ENCODE measurements around the gene RBM15.

The RBM15 gene, protein sequence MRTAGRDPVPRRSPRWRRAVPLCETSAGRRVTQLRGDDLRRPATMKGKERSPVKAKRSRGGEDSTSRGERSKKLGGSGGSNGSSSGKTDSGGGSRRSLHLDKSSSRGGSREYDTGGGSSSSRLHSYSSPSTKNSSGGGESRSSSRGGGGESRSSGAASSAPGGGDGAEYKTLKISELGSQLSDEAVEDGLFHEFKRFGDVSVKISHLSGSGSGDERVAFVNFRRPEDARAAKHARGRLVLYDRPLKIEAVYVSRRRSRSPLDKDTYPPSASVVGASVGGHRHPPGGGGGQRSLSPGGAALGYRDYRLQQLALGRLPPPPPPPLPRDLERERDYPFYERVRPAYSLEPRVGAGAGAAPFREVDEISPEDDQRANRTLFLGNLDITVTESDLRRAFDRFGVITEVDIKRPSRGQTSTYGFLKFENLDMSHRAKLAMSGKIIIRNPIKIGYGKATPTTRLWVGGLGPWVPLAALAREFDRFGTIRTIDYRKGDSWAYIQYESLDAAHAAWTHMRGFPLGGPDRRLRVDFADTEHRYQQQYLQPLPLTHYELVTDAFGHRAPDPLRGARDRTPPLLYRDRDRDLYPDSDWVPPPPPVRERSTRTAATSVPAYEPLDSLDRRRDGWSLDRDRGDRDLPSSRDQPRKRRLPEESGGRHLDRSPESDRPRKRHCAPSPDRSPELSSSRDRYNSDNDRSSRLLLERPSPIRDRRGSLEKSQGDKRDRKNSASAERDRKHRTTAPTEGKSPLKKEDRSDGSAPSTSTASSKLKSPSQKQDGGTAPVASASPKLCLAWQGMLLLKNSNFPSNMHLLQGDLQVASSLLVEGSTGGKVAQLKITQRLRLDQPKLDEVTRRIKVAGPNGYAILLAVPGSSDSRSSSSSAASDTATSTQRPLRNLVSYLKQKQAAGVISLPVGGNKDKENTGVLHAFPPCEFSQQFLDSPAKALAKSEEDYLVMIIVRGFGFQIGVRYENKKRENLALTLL

DNA sequence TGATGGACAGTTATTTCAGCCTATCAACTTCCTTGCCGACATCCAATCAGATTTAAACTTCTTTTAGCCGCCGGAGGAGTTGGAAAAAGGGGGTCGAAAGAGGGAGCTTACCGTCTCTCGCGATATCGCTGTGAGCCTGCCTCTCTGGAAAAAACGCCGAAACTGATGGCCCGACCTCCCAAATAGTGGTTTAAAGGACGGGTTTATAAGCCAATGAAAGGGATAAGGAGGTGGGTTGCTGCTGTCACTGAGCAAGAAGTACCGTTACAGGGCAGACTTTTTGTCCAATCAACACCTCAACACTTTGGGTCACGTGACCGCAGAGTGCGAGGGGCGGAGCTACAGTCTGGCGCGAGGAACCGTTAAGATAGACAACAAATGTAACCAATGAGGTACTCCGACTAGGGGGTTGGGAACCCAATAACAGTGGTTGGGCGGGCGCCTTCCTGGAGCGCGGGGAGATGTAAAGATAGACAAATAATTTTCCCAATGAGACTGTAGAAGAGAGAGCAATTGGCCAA is at the start of gene RBM15:
TSS of gene RBM15 (plus strand) at position 492 of the 521 bp plus-strand sequence. CDS start at position 521, 29 bp downstream.
- DNase-seq (ENCODE audit: low spot score): peak; percentile 100

DNA sequence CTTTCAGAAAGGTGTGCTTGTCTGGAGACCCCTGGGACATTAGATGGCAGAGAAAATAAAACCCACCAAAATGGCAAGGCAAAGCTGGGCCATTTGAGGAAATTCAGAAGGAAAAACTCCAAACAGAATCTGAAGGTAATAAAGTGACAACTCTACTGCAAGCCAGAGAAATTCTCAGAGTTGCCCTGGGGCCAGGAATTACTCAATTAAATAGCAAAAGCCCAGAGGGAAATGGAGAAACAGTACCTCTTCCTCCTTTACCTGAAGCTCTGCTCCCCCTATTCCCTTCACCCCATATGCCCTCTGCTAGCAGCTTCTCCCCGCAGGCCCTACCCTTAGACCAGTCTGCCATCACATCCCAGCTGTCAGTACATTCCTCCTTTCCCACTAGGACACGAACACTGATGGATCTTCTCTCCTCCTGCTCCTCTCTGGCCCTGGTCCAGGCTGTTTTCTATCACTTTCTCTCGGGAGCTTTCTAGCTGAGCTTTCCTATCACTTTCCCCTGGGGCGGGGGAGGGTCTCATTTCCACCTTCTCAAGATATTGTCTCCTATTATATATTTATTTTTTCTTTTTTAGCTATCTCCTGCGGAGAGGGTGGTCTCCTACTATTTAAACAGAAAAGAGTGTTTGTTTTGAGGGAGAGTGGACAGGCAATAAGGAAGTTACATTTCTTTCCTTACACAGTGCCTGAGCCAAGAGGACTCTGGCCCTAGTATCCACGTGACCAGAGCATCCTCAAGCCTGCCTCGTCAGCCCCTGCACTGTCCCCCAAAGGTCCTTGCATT is 47.7 kb upstream of the RBM15 start:
- DNase-seq (ENCODE audit: low spot score): no peak

DNA sequence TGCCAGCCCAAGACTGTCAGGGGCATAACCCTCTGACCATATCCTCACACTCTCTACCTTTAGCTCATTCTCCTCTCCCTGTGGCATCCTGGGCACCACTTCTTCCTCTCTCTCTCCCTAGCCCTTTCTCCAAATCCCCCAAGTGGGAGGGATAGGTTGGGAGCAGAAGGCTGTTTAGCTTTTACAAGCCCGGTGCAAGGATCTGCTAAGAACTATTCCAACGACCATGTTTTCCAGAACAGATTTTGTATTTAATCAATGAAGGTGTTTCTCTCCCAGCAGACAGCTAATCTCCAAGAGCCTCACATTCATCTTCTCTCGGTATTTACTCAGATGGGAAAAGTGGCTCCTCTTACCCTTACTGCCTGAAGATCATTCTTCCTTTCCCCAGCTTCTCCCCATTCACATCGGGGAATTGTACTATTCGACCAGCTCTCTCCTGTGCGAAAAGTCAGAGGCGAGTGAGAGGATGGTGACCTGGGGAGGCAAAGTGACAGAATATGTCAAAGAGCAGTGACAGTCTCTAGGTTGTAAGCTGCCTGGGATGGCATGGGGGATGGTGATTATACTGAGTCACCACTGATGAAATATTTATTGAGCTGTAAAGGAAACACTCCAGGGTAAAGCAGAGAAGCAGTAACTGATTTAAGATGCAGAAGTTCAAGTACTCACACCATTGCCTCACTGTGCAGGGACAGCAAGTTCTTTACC is 47.0 kb upstream of the RBM15 start:
- no peak for DNase-seq (ENCODE audit: low spot score)

DNA sequence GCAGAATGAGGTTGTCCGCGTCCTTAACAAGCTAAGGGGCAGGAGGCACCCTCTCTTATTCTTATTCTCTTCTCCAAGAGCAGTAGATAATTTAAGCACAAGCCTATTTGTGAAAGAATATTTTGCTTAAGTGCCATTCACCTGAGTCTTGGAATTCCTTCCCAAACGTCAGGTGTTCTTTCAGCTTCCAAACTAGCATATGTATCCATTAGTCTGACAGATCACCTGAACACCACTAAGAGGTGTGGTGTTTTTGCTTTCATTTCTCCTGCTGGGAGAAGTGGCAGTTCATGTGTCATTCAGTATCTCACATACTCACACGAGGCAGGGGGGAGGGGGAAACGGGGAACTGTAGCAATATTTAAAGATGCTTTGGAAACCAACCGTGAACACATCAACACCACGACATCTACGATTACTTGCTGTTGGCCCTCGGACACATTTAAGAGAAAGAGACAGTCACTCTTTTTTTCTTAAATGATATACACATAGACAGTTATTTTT is 45.5 kb upstream of the RBM15 start:
- no peak for DNase-seq (ENCODE audit: low spot score)

DNA sequence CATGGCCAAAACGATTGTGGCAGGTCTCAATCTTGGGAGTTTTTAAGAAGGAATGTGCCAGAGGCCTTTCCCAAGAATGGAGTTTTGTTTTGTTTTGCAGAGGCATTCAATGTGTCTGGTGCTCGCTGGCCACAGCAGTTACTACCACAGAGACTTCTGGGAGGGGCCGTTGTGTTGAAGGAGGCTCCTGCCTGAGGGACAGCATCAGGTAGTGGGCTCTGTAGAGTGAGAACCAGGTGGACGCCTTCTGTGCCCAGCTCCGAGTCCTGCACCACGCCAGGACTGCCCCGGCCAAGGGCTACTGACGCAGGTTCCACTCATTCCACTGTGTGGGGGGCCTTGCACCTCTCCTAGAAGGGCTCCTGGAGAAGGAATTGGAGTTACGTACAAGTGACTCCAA is 44.9 kb upstream of the RBM15 start:
- no peak for DNase-seq (ENCODE audit: low spot score)

DNA sequence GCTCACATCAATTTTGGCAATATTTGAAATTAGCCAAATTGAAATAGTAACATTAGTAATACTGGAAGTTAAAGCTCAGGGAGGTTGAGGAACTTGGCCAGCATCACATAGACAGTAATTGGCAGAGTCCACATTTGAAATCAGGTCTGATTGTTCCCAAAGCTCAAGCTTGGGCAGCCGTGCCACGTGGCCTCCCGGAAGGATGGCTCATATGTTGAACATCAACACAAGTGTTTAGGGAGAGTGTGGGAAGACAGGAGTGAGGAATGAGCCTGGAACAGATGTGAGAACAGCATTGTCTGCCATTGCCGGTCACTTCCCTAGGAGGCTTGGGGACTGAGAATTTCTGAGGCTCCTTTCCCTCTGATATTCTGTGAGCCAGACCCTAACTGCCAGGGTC is 40.2 kb upstream of the RBM15 start:
- DNase-seq (ENCODE audit: low spot score): no peak

DNA sequence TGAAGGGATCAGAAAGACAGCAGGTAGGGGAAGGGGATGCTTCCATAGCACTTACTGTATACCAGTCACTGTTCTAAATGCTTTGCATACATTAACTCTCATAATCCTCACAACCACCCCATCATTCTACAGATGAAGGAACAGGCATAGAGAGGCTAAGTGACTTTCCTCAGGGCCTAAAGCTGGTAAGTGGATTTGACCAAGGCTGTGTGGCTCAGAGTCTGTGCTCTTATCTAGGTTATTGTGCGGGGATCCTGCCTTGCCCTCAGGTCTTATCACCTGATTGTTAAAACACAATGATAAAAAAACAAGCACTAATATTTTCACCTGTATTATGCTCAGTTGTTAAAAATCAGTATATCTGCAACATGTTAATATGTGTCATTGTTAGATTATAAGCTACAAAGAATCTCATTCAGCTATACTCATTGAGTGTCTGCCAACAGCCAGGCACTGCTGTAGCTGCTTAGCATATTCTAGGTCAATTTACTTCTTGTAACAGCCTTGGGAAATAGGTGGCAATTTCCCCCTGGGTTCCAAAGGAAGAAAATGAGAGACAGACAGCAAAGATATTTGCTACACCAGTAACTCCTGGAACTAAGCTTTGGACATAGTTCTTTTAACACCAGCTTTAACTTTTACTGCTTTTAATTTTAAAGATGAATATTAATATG is 38.6 kb upstream of the RBM15 start:
- no peak for DNase-seq (ENCODE audit: low spot score)

DNA sequence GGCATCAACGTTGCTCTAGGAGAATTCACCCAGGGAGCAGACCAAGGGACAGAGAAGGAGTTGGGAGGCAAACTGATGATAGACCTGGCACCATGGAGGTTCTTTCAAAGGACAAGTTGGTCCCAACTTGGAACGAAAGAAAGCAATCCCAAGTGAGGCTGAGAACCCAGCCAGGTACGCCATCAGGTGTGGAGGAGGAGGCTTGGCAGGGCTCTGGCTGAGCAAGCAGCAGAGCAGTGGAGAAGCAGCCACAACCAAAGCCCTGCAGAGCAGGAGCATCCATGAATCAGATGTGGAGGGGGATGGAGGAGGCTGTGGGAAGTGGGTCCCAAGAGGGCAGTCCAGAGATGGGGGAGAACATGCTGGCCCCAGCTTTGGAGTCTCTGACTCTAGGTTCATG is 36.3 kb upstream of the RBM15 start:
- no peak for DNase-seq (ENCODE audit: low spot score)

DNA sequence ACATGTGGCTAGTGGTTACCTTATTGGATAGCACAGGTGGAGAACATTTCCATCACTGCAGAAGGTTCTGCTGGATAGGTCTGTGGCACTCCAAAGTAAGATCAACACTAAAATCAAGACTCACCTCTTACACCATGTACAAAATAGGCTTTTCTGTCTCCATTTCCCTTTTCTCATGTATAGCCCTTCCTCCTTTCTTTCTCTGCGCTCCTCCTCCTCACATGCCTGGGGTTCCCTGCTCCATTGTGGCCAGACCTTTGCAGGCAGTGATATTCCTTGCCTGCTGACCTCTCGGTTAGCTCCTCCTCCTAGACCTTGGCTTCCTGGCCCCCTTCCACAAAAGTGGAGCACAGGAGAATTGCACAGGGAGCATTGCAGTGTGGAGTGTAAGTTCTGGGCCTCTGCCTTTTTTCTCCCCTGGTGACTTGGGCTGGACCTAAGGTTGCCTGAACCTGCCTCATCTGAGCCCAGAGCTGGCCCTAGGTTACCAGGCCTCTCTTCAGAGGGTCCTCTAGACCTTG is 33.2 kb upstream of the RBM15 start:
- no peak for DNase-seq (ENCODE audit: low spot score)

DNA sequence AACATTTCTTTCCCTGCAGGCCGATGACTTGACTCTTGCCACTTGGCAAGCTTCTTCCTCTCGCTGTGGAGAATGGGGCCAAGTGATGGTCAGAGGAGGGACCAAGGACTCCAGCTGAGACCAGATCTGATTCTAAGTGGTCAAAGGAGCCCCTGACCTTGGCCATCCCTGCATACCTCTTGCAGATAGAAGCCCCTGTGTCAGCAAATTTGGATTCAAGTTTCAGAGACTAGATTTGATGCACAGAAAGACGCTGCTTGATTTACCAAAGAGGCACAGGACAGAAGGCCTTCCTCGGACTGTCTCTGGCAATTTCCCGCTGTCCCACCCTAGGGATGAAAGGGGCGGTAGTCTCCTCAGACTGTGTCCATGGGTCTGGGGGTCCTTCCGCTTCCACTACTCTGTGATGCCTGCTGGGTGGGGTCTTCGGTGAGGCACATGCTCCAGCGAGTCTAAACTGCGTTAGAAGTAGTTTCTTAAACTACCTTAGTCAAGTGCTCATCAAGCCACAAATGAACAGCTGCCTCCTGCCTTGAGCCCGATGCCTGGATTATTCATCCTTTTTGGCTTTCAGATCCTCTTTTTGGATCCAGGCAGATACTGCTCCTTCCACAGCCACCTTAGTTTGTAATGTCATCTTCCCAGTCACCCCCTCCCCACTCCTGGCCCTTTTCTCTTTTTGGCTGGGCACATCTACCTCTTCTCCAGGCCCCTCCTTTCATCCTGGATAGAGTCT is 31.8 kb upstream of the RBM15 start:
- DNase-seq (ENCODE audit: low spot score): no peak

DNA sequence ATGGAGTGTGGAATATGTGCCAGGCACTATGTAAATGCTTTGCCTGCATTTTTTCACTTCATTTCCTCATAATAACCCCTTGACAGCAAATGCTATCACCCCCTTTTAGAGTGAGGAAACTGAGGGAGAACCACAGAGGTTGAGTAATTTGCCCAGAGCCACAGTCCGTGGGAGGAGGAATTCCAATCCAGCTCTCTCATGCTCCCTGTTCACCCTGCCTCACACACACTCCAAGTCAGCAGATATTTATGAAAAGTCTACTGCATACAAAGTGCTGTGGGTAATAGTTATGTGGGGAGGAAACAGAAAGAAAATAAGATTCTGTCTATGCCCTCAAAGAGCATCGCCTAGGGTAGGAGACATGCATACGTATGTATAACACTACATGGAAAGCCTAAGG is 30.9 kb upstream of the RBM15 start:
- DNase-seq (ENCODE audit: low spot score): no peak

DNA sequence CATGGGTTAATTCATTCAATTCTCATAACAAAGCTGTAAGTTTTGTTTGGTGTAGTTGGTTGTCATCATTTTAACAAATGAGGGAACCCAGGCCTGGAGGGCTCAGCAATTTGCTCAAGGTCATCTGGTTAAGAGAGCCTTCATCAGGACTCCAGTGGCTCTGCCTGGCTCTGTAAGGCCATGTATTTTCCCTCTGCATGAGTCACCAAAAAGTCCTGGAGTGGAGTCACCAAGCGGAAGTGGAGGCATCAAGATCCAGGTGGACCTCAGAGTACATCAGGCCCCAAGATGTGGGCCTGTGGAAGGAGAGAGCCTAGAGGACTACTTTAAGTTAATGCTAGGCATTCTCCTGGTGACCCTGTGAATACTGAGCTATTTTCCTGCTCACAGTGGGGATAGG is 30.0 kb upstream of the RBM15 start:
- no peak for DNase-seq (ENCODE audit: low spot score)

DNA sequence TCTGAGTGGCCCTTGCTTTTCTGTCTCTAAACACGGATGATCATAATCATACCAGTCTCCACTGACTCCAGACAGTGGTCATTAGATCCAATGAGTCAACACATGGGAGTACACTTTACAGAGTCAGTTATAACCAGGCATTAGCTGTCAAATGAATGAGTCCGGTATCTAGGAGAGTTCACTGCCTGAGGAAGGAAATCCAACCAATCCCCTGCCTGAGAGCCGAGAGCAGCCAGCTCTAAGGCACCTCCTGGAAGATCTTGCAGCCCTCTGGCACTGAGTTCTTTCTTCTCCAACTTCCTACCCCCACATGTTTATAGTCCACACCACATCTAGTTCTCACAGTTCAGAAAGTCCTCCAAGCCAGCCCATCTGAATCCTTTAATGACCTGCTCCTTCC is 29.4 kb upstream of the RBM15 start:
- DNase-seq (ENCODE audit: low spot score): no peak

DNA sequence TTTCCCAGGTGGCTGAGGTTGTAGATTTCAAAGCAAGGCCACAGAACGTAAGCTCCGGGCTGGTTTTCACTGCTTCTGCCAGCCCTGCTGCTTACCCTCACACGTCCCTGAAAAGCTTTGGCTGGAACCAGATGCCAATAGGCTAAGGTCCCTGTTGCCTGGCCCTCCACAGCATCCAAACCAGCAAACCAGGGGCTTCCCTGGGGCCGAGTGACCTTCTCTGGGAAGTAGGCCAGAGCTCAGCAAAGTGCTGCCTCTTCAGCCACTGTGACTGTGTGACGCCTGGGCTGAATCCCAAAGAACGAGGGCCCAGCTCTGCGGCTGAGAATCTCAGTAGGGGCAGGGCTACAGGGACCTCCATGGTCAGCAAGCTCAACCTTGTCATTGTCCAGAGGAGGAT is 28.9 kb upstream of the RBM15 start:
- no peak for DNase-seq (ENCODE audit: low spot score)

DNA sequence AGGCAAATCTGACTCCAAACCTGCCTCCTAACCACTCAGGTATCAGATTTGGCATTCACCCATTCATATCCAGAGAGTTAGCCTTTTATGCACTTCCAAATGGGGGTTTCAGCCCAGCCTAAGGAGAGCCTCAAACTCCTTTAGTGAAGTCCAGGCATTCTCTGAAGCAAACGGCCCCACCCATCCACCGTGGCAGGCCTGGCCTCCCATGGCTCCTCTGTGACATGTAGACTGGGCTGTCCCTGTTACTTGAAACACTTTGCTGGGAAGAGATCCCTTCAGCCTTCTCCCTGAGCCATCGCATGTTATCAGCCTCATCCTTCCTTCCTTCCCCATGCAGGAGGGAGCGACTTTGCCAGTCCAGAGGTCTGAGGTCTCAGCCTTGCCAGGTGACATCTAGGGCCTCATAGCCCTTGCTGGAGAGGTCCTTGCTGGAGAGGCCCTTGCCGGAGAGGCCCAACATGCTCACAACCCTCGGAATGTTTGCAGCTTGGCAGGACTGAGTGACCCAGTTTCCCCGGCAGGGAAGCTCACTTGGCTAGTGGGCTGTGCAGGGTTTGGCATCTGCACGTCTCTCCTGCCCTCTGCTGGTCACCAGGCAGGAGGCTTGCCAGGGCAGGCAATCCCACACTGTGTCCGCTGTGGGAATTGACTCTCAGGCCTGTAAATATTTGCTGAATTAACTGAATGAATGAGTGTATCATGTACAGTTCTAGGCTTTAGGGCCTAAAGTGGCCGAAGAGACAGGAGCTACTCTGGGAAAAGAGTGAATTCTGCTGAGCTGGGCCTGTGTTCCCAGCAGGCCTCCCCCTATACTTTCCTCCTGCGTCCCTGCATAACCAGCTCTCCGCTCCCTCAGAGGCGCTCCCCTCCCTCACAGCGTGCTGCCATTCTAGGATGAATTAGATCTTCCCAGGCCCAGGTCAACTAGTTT is 26.7 kb upstream of the RBM15 start:
- peak; percentile 46 for DNase-seq (ENCODE audit: low spot score)

DNA sequence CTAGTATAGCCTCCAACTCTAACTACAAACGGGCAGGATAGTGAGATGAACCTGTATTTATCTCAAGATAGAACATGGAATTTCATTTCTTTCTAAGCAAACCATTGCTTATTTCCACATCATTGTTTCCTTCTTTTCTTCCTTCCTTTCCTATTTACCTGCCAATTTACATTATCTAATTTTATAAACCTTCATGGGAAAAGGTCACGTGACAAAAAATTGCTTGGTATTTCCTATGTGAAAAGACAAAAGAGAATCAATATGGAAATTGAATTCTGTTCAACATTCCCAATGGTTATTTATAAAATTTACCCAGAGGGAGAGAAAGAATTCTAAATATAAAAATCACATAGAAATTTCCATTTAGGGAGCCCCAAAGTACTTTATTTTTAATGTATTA is 22.4 kb upstream of the RBM15 start:
- DNase-seq (ENCODE audit: low spot score): no peak

DNA sequence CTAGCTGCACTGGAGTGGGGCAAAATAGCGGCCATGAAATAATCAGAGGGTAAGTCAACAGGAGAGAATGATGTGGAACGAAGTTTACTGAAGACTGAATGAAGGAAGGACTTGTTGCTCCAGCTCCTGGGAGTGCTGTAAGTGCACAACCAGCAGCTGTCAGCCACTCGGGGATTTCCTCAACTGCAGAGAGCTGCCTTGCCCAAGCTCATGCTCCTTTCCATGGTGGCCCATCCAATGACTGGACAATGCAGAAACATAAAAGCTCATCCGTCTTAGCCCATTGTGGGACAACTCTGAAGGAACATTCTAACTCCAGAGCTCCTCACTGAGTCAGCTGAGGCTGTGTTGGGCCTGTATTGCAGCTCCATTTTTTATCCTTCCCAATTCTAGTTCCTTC is 21.1 kb upstream of the RBM15 start:
- no peak for DNase-seq (ENCODE audit: low spot score)

DNA sequence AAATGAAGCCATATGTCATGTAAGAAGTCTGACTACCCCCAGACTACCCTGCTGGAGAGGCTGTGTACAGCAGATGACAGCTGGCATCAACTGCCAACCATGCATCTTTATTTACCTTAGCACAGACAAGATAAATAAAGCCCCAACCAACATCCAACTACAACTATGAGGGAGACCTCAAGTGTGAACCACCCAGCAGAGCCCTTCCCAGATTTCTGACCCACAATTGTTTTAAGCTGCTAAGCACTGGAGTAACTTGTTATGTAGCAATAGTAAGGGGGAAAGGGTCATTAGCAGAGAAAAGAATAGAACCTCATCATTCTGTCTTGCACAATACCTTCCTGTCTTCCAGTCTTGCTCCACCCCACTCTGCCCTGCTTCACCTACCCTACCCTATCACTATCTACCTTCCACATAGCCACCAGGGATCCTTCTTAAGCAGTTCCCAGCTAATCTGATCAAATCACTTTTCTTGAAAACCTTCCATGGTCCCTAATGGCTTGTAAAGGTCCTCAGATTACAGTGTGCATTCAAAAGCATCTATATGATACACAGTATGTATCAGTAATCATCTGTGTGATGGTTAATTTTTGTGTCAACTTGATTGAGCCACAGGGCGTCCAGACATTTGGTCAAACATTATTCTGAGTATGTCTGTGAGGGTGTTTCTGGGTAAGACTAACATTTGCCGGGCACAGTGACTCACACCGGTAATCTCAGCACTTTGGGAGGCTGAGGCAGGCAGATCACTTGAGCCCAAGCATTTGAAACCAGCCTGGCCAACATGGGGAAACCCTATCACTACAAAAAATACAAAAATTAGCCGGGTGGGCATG is 19.6 kb upstream of the RBM15 start:
- DNase-seq (ENCODE audit: low spot score): no peak

Measured in hematopoietic multipotent progenitor cell treated with erythropoietin and hydrocortisone succinate and interleukin-3 and kit ligand, for 15 days (in vitro differentiated cells).